NB4 (cell line): Measurements from ENCODE around the gene BBS9.
"Not testable (repeated sequence)": the region's sequence is repeated elsewhere in the genome, so short reads cannot be mapped to it uniquely, and the experiment has no call there.

ENCODE experiments used
- DNase-seq: peaks from one replicate; pipeline ENCODE4 v3.0.0; 2010; ENCODE audit warnings: low read depth
- H3K4me3 ChIP-seq: one replicate; pipeline ENCODE4 v1.5.1; 2011; ENCODE audit warnings: mild to moderate bottlenecking, low read depth, low read length, moderate library complexity
- CTCF ChIP-seq: IDR thresholded peaks from one replicate; pipeline ENCODE4 v1.5.1; 2012; ENCODE audit warnings: low read depth, low read length
- MAX ChIP-seq: IDR thresholded peaks from 2 replicates; pipeline ENCODE4 v1.6.1; 2011; ENCODE audit warnings: low read depth, low read length
- MYC ChIP-seq: IDR thresholded peaks from 2 replicates; pipeline ENCODE4 v1.6.1; 2011; ENCODE audit warnings: low read depth, low read length
- POLR2A ChIP-seq: IDR thresholded peaks from 2 replicates; pipeline ENCODE4 v1.6.1; 2011; ENCODE audit warnings: mild to moderate bottlenecking; ENCODE audit not compliant: insufficient read length; ENCODE audit errors: extremely low read depth

BBS9 gene

GRCh38 chr7:33210958-33211357, 81.6 kb downstream of the BBS9 start:
- DNase-seq = no peak
- TF ChIP-seq POLR2A (no peak), MAX (no peak), CTCF (no peak), MYC (no peak)
- H3K4me3 ChIP-seq = no peak overlapping the region

GRCh38 chr7:33212144-33212543, 82.8 kb downstream of the BBS9 start:
- TF ChIP-seq CTCF (no peak), MYC (no peak), MAX (no peak)
- no peak overlapping the region for H3K4me3 ChIP-seq
- DNase-seq = no peak

GRCh38 chr7:33215992-33216391, 86.6 kb downstream of the BBS9 start:
- no peak for DNase-seq
- no peak overlapping the region for H3K4me3 ChIP-seq
- TF ChIP-seq MYC = no peak
- TF ChIP-seq MAX = no peak
- no peak for TF ChIP-seq POLR2A
- TF ChIP-seq CTCF = no peak

- no peak for DNase-seq
- H3K4me3 ChIP-seq = no peak overlapping the region
- TF ChIP-seq POLR2A = no peak
- TF ChIP-seq CTCF = no peak
- TF ChIP-seq MYC = no peak
- TF ChIP-seq MAX = no peak
These were observed 88.2 kb downstream of the BBS9 start for GRCh38 chr7:33217595-33217994.

- H3K4me3 ChIP-seq, DNase-seq: not testable (repeated sequence)
These were observed 89.6 kb downstream of the BBS9 start for GRCh38 chr7:33218841-33219535.

- no peak for DNase-seq
- TF ChIP-seq MAX = no peak
- no peak for TF ChIP-seq POLR2A
- no peak for TF ChIP-seq MYC
- no peak for TF ChIP-seq CTCF
- no peak overlapping the region for H3K4me3 ChIP-seq
These were observed 90.9 kb downstream of the BBS9 start for GRCh38 chr7:33220231-33220630.
